HG03565 (cell line): ENCODE data around the gene DDX6.

Experiments
- ATAC-seq: cut with Tn5 transposase; IDR thresholded peaks from one replicate; pipeline ENCODE4 v1.9.1; 2021; ENCODE audit warnings: mild to moderate bottlenecking, moderate library complexity; ENCODE audit not compliant: unreplicated experiment

The DDX6 gene

DNA sequence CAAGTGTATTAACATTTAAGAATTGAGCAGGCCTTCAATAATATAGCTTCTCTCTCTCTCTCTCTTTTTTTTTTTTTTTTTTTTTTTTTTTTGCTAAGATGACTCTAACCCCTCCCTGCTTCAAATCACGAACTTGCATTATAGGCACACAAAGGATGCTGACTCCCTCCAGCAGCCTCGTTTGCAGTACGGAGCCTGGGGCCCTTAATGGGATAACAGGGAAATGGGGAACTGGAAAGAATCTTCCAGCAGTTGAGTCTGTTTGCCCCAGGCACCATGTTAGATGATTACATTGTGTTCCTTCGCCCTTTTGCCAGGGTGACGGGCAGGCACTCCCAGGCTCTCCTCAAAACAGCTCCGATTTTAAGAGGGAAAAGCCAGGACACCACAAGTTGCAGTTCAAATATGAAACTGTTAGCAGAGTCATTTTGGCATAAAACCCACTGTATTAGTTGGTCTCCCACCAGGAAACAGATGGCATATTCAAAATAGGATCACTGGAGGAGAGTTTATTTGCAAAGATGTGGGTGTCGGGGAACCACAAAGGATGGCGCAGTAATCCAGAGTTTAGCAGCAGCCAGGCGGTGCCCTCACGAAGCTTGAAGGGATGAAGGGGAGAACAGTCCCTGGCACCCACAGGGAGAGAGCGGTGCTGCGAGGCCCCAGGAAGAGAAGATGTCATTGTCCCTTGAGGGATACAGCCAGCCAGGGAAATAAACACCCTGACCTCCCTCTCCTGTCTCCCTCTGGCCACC lies 85.0 kb downstream of the DDX6 start:
- ATAC-seq: no peak

DNA sequence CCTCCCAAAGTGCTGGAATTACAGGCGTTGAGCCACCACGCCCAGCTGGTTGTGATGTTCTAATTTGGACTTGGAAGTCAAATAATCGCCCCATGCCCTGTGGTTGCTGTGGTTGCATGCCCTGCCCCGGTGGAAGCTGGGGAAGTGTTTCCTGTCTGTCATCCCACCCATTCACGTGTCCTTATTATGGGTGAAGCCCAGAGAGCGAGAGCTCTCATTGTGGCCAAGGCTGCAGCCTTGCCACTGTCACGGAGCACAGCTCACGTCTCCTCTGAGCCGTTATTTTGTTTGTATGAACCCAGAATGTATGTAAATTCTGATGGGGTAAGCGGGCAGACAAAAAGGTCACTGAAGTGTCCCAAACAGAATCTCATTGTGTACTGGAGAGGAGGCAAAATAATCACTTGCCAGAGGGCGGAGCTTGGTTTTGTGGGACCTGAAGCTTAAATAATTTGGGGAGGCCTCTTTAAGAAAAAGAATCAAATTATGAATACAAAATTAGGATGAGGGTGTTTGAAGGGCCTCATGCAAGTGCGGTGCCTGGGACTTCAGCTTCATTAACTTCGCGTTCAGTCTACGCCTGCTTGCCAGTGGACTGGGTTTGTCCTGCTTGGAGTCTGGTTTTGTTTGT lies 85.7 kb downstream of the DDX6 start:
- no peak for ATAC-seq

- ATAC-seq: no peak
Observed at GRCh38 chr11:118703563-118704106, 87.3 kb downstream of the DDX6 start.

DNA sequence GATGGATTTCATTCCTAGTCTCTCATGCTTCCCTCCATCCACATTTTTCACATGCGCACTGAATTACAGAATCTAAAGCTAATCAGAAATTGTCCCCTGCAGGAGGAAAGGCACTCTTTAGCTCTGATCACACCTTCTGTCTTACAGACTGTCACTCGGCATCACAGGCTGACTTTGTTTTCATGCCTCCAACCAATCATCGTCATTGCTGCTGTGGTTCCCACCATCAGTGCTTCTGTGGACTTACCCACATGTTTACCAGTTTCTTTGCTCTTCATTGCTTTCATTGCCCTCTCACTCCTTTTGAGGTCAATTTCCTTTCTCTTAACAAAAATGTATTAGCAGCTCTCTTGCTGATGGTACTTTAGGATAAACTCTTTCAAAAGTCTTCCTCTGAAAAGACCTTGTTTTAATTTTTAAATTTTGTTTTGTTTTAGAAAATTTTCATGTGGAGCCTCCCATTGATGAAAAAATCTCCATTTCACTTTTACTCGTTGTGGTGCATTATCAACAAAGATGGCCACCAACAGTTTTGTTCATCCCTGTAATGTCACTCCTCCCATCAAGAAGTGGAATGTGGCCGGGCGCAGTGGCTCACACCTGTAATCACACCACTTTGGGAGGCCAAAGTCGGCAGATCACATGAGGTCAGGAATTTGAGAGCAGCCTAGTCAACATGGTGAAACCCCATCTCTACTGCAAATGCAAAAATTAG lies 91.3 kb downstream of the DDX6 start:
- ATAC-seq: no peak
